ENCODE results near the gene METTL25B.

METTL25B gene

GRCh38 chr1:156714830-156715229 is 13.4 kb upstream of the METTL25B start:
- TF ChIP-seq CTCF (conservative IDR thresholded peaks at IDR 0.05; ENCODE audit: low read depth, low read length), result no peak
- no peak overlapping the region for H3K4me3 ChIP-seq (ENCODE audit: low read length)
- no peak for DNase-seq (ENCODE audit: low read depth)

GRCh38 chr1:156717351-156717750 is 10.9 kb upstream of the METTL25B start:
- H3K4me3 ChIP-seq (ENCODE audit: low read length), result no peak overlapping the region
- no peak for TF ChIP-seq CTCF (conservative IDR thresholded peaks at IDR 0.05; ENCODE audit: low read depth, low read length)
- DNase-seq (ENCODE audit: low read depth), result no peak

GRCh38 chr1:156721131-156721530 is 7.1 kb upstream of the METTL25B start:
- no peak for TF ChIP-seq CTCF (conservative IDR thresholded peaks at IDR 0.05; ENCODE audit: low read depth, low read length)
- H3K4me3 ChIP-seq (ENCODE audit: low read length), result no peak overlapping the region
- no peak for DNase-seq (ENCODE audit: low read depth)

GRCh38 chr1:156721535-156721934 is 6.7 kb upstream of the METTL25B start:
- DNase-seq (ENCODE audit: low read depth), result no peak
- H3K4me3 ChIP-seq (ENCODE audit: low read length), result no peak overlapping the region
- no peak for TF ChIP-seq CTCF (conservative IDR thresholded peaks at IDR 0.05; ENCODE audit: low read depth, low read length)

GRCh38 chr1:156725683-156726280 is 2.5 kb upstream of the METTL25B start:
- H3K4me3 ChIP-seq (ENCODE audit: low read length), result peak overlapping the region; percentile 98
- peak; percentile 96 for TF ChIP-seq CTCF (conservative IDR thresholded peaks at IDR 0.05; ENCODE audit: low read depth, low read length)
- DNase-seq (ENCODE audit: low read depth), result no peak

GRCh38 chr1:156726549-156727226 is 1.6 kb upstream of the METTL25B start:
- peak overlapping the region; percentile 98 for H3K4me3 ChIP-seq (ENCODE audit: low read length)
- peak; percentile 73 for TF ChIP-seq CTCF (conservative IDR thresholded peaks at IDR 0.05; ENCODE audit: low read depth, low read length)
- no peak for DNase-seq (ENCODE audit: low read depth)

GRCh38 chr1:156727492-156727891 is 777 bp upstream of the METTL25B start:
- peak overlapping the region; percentile 98 for H3K4me3 ChIP-seq (ENCODE audit: low read length)
- TF ChIP-seq CTCF (conservative IDR thresholded peaks at IDR 0.05; ENCODE audit: low read depth, low read length), result no peak
- no peak for DNase-seq (ENCODE audit: low read depth)
